B cell (primary cell): ENCODE data around the gene KLF3. TPM values are rescaled to one million over a fixed set of nuclear protein-coding genes. Genes with fewer than 3 reads are reported as not detected.

ENCODE experiments used
- ATAC-seq: fragments of 200-7000 bp; cut with Tn5 transposase; one replicate; pipeline ENCODE4 v1.10.0; 2021; ENCODE audit warnings: low read depth, mild to moderate bottlenecking, moderate number of reproducible peaks, moderate library complexity
- CTCF ChIA-PET: fragments of 350-600 bp; sonication (Branson Sonifier 250); formaldehyde crosslinking; loops from one replicate; lab custom pipeline; 2021; ENCODE audit warnings: antibody characterized with exemption, inconsistent platforms; lab: Charles Lee
- POLR2A ChIA-PET: fragments of 350-600 bp; sonication (Branson Sonifier 250); formaldehyde crosslinking; loops from one replicate; lab custom pipeline; 2021; ENCODE audit warnings: antibody characterized with exemption; lab: Charles Lee
- DNase-seq: peaks from one replicate; pipeline ENCODE4 v3.0.0; 2013
- H2AFZ ChIP-seq: 2 replicates; pipeline ENCODE4 v1.6.1; 2012; ENCODE audit warnings: mild to moderate bottlenecking, low read depth, low read length; ENCODE audit not compliant: insufficient read depth, poor library complexity, severe bottlenecking
- H3K27ac ChIP-seq, 2 donors: 1 replicate in 1 of 2; 2 replicates in 1 of 2; pipeline ENCODE4 v1.5.1; 2012 to 2013; ENCODE audit warnings: low read length in 2 of 2, mild to moderate bottlenecking in 2 of 2, moderate library complexity in 1 of 2
- H3K27me3 ChIP-seq, 4 experiments: fragments of 200-600 bp in 1 of 4; sonication (generic) in 1 of 4; replicated peaks in 1 of 4; 1 replicate in 2 of 4; 2 replicates in 2 of 4; pipeline versions ENCODE4 v1.6.1 to v1.7.0; 2013 to 2016; ENCODE audit warnings: low read length in 3 of 4, mild to moderate bottlenecking in 2 of 4, mixed read lengths in 1 of 4, moderate library complexity in 1 of 4; ENCODE audit not compliant: insufficient read depth in 4 of 4, control insufficient read depth in 3 of 4; ENCODE audit errors: control extremely low read depth in 1 of 4
- H3K36me3 ChIP-seq, 2 experiments: replicated peaks in 1 of 2; 1 replicate in 1 of 2; 2 replicates in 1 of 2; pipeline versions ENCODE4 v1.6.1 to v1.7.1; 2013; ENCODE audit warnings: low read length in 1 of 2; ENCODE audit not compliant: insufficient read depth in 2 of 2, control insufficient read depth in 1 of 2; ENCODE audit errors: control extremely low read depth in 1 of 2, extremely low read depth in 1 of 2
- H3K4me1 ChIP-seq, 2 donors: fragments of 200-600 bp in 1 of 2; sonication (generic) in 1 of 2; 1 replicate in 1 of 2; 2 replicates in 1 of 2; pipeline versions ENCODE4 v1.5.1 to v1.6.1; 2013 to 2017; ENCODE audit warnings: low read length in 2 of 2; ENCODE audit not compliant: control insufficient read depth in 2 of 2, insufficient read depth in 2 of 2
- H3K4me2 ChIP-seq: replicated peaks from 2 replicates; pipeline ENCODE3; 2012; ENCODE audit warnings: mild to moderate bottlenecking, low read depth, low read length; ENCODE audit not compliant: poor library complexity, severe bottlenecking
- H3K4me3 ChIP-seq, 5 experiments: fragments of 200-600 bp in 1 of 5; sonication (generic) in 1 of 5; 1 replicate in 3 of 5; 2 replicates in 2 of 5; pipeline versions ENCODE4 v1.5.1 to v1.7.0; 2011 to 2016; ENCODE audit warnings: low read length in 4 of 5, mild to moderate bottlenecking in 4 of 5, low read depth in 2 of 5, control low read depth in 1 of 5, moderate library complexity in 1 of 5; ENCODE audit not compliant: insufficient read depth in 1 of 5; ENCODE audit errors: control extremely low read depth in 1 of 5, extremely low read depth in 1 of 5
- H3K79me2 ChIP-seq: fragments of 200-600 bp; sonication (generic); one replicate; pipeline ENCODE4 v1.6.0; 2016; ENCODE audit warnings: low read length; ENCODE audit not compliant: control insufficient read depth, insufficient read depth
- H3K9ac ChIP-seq: fragments of 200-600 bp; sonication (generic); 2 replicates; pipeline ENCODE4 v1.6.1; 2017; ENCODE audit warnings: mild to moderate bottlenecking, low read length, moderate library complexity
- H3K9me3 ChIP-seq, 3 donors: one replicate each; pipeline versions ENCODE4 v1.6.1 to v1.7.1; 2013; ENCODE audit warnings: low read length in 2 of 3; ENCODE audit not compliant: control insufficient read depth in 2 of 3, insufficient read depth in 1 of 3; ENCODE audit errors: control extremely low read depth in 1 of 3
- H4K20me1 ChIP-seq: 2 replicates; pipeline ENCODE4 v1.6.0; 2012; ENCODE audit warnings: mild to moderate bottlenecking, low read length; ENCODE audit not compliant: insufficient read depth, control insufficient read depth, poor library complexity, severe bottlenecking
- H3K27ac Mint-ChIP-seq: one replicate; pipeline ENCODE4 v1.8.0; 2021; ENCODE audit warnings: mixed read lengths
- H3K27me3 Mint-ChIP-seq: one replicate; pipeline ENCODE4 v1.8.0; 2021; ENCODE audit warnings: mixed read lengths
- H3K4me1 Mint-ChIP-seq: one replicate; pipeline ENCODE4 v1.8.0; 2021; ENCODE audit warnings: mixed read lengths
- H3K4me3 Mint-ChIP-seq: one replicate; pipeline ENCODE4 v1.8.0; 2021; ENCODE audit warnings: mixed read lengths
- H3K9me3 Mint-ChIP-seq: one replicate; pipeline ENCODE4 v1.8.0; 2022; ENCODE audit warnings: mixed read lengths; ENCODE audit not compliant: insufficient read depth
- CTCF ChIP-seq: fragments of 200-600 bp; IDR thresholded peaks from one replicate; pipeline ENCODE4 v1.8.0; 2022; ENCODE audit warnings: antibody characterized with exemption, mild to moderate bottlenecking
- EZH2 ChIP-seq: IDR thresholded peaks from 2 replicates; pipeline ENCODE4 v1.6.1; 2012; ENCODE audit warnings: borderline replicate concordance, low read depth, mild to moderate bottlenecking, moderate library complexity, low read length; ENCODE audit not compliant: insufficient read depth, poor library complexity, severe bottlenecking
- WGBS: methylation state at CpG from one replicate; pipeline ENCODE4 v1.1.5; 2013; ENCODE audit warnings: missing lambda C conversion rate; ENCODE audit not compliant: insufficient coverage; 5-methylcytosine and 5-hydroxymethylcytosine counted together
- intact Hi-C: fragments of 100-400 bp; cut with micrococcal nuclease; formaldehyde crosslinking; loops from one replicate; pipeline ENCODE4 v1.10.0; 2022
- polyA plus RNA-seq: library from polyadenylated mRNA; depleted of rRNA; stranded (reverse); fragments of >200 nt; gene quantifications from 2 replicates; pipeline ENCODE4 v1.2.3, GENCODE V29; 2012
- total RNA-seq, 2 donors: library from RNA; stranded (reverse); fragments of 120-200 nt in 1 of 2; gene quantifications; 1 replicate in 1 of 2; 2 replicates in 1 of 2; pipeline versions ENCODE4 v1.2.3 to v1.2.4, GENCODE V29; 2013 to 2022

Gene KLF3
- total and polyA plus RNA-seq, 2 donors (not counting 1 experiment from before 2014, with no cell fraction given), result 32.9 to 51.9 TPM

GRCh38 chr4:38674258-38675144, 10.5 kb downstream of the KLF3 start:
- H3K27me3 Mint-ChIP-seq, result no peaks in the 10 kb centered on the region
- Histone ChIP-seq H3K4me2 (peak overlapping the region; percentile 62), H3K9me3 (no peaks in the 10 kb centered on the region), H3K27ac (peak overlapping the region in 1 of 2 donors; percentile 73), H3K4me1 (peaks cover 62 to 66% of the 10 kb centered on the region in 2 donors), H3K79me2 (peaks cover 97% of the 10 kb centered on the region), H4K20me1 (peaks cover 92% of the 10 kb centered on the region), H3K4me3 (no peak overlapping the region), H2AFZ (no peak overlapping the region), H3K36me3 (peaks cover 0 to 2% of the 10 kb centered on the region in 2 experiments), H3K9ac (no peak overlapping the region), H3K27me3 (no peaks in the 10 kb centered on the region)
- peak overlapping the region; percentile 59 for H3K27ac Mint-ChIP-seq
- peak overlapping the region; percentile 33 for H3K4me3 Mint-ChIP-seq
- CTCF ChIA-PET, result interaction anchor here (0.6 to 6.7 kb wide), 47 partner anchors 8 to 619 kb away, joined by 3 to 297 read pairs (median 5); partner anchors contain the start of genes TLR1, TLR10 and TLR6
- no peak for TF ChIP-seq EZH2
- TF ChIP-seq CTCF, result no peak
- intact Hi-C loops, result loop anchor here (1.0 kb wide), 4 partner anchors 57 to 612 kb away; no protein-coding TSS in a partner anchor
- POLR2A ChIA-PET, result interaction anchor here (0.6 to 0.8 kb wide), 3 partner anchors 8 to 729 kb away, joined by 3 to 7 read pairs (median 4); no protein-coding TSS in a partner anchor
- DNase-seq, result no peak
- H3K9me3 Mint-ChIP-seq, result no peaks in the 10 kb centered on the region
- H3K4me1 Mint-ChIP-seq, result peaks cover 82% of the 10 kb centered on the region
- no peak for ATAC-seq
- WGBS, result 45% methylated on average over 7 of the region's 13 CpGs
